GM18858 (cell line): ENCODE measurements around the gene MYO18B.

Experiments used
- ATAC-seq: cut with Tn5 transposase; IDR thresholded peaks from one replicate; pipeline ENCODE4 v1.9.1; 2021; ENCODE audit not compliant: unreplicated experiment

The MYO18B gene

GRCh38 chr22:25712661-25713400, 29.2 kb upstream of the MYO18B start:
- no peak for ATAC-seq

- ATAC-seq, result no peak
Measured at GRCh38 chr22:25714070-25714469, 27.9 kb upstream of the MYO18B start.

DNA sequence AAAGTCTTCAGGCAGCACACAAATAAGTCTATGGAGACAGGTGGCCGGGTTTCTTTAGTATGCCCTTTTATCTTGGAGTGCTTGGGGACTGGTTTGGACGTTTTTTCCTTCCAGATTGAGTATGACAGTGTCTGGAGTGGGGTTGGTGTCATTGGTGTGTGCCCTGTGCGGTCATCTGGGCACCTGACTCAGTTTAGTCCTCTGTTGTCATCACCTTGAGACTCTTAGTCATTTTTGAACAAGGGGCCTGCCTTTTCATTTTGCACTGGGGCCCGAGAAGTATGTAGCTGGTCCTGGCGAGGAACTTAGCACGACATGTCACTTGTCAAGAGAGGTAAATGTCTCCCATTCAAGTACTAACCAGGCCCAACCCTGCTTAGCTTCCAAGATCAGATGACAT, 27.2 kb upstream of the MYO18B start:
- no peak for ATAC-seq

- no peak for ATAC-seq
Measured at GRCh38 chr22:25716637-25717036, 25.4 kb upstream of the MYO18B start.

- no peak for ATAC-seq
Measured at GRCh38 chr22:25718135-25718840, 23.7 kb upstream of the MYO18B start.

GRCh38 chr22:25722223-25722622, 19.8 kb upstream of the MYO18B start:
- ATAC-seq, result no peak

- ATAC-seq, result no peak
Measured at GRCh38 chr22:25722626-25723025, 19.4 kb upstream of the MYO18B start.

- no peak for ATAC-seq
Measured at GRCh38 chr22:25726241-25726640, 15.7 kb upstream of the MYO18B start.

GRCh38 chr22:25728071-25728470, 13.9 kb upstream of the MYO18B start:
- ATAC-seq, result no peak

- ATAC-seq, result no peak
Measured at GRCh38 chr22:25729016-25729995, 12.7 kb upstream of the MYO18B start.

DNA sequence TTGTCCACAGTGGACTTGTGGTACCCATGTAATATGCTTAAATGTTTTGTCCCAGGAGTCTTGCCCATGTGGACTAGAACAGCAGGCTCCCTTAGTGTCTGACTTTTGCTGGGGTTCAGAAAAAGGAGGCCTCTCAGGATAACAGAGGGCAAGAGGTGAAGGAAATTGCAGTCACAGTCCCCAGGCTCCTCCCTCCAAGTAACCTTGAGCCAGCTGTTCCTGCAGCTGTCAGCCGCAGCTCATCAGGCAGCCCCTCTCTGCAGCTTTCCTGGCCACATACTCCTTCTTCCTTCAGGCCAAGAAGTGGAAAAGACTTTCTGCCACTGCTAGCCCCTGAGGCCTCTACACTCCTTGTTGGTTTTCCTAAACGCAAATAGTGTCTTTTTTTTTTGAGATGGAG, 6.3 kb upstream of the MYO18B start:
- ATAC-seq, result no peak

- ATAC-seq, result no peak
Measured at GRCh38 chr22:25736378-25737011, 5.5 kb upstream of the MYO18B start.

- no peak for ATAC-seq
Measured at GRCh38 chr22:25739659-25740344, 2.2 kb upstream of the MYO18B start.

- no peak for ATAC-seq
Measured at GRCh38 chr22:25742918-25743708, 1.1 kb downstream of the MYO18B start.

DNA sequence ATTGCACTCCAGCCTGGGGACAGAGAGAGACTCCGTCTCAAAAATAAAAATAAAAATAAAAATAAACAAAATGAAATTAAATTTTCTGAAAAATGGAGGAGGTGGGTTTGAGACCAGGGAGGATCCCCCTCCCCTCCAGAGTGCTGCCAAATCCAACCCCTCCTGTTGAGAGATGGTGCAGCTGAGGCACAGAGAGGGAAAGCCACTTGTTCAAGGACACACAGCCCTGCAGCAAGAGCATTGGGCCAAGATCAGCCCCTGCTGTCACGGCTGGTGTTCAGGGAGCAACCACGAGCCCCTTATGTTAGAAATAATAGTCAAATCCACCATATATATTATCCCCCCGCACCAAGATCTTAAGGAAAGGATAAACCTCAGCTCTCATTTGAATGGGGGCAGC, 2.7 kb downstream of the MYO18B start:
- ATAC-seq, result no peak

DNA sequence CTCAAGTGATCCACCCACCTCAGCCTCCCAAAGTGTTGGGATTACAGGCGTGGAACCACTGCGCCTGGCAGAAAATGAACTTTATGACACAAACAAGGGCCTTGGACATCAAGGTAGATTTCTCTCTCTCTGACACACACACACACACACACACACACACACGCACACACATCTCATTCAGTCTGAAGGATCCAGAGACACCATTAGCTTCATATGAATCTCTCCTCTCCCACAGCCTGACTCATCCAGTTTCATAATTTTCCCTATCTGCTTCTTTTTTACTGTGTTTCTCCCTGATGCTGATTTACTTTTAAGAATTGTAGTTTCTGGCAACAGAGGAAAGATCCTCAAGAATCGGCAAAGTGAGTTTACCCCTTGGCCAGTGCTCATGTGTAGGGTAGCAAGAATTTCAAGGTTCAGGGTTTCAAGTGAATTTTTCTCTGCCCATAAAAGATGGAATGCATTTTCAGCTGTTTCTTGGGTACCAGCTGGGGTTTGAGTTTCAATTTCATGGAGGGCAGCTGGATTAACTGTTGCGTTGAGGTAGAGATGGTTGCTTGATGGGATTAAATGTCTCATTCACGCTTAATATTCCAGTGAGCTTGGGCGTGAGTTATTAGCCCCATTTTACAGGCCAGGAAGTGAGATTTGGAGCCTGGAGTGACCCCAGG, 3.5 kb downstream of the MYO18B start:
- ATAC-seq, result no peak

GRCh38 chr22:25746012-25746373, 4.0 kb downstream of the MYO18B start:
- ATAC-seq, result no peak

DNA sequence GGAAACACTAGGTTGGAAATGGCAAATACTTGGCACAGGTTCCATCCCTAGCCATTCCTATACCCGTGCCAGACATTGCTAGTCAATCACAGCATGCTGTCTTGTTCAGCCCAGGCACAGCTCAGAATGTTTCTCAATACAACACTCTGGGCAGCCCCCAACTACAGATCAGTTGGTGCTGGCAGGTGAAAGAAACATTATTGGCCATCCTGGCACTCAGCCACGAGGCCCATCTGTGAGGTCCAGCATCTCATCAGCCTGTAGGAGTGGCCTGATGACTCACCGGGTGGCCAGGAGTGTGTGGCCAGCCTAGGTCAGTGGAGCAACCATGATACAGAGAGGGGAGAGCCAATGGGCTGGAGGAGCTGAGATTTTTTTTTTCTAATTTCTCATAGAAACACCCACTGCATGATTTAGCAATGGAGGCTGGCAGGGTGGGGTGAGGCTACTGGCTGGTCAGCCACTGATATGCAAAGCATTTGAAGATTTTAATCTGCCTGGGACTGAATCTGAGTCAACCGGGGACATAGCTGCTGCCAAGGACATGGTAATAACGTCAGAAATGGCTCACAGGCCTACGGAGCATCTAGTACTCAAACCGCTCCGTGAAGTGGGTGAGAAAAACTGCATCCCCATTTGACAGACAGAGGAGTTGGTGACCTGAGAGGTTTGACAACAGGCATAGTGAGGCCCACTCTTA, 5.4 kb downstream of the MYO18B start:
- no peak for ATAC-seq

GRCh38 chr22:25748140-25748539, 6.2 kb downstream of the MYO18B start:
- no peak for ATAC-seq
